NCI-H2196 (cell line): ENCODE measurements around the gene ZNF282.
"Not testable (repeated sequence)": the region's sequence is repeated elsewhere in the genome, so short reads cannot be mapped to it uniquely, and the experiment has no call there.

Experiments
- DNase-seq: peaks from one replicate; lab custom pipeline; 2025; ENCODE audit not compliant: unreplicated experiment; lab: John Stamatoyannopoulos, UW

The ZNF282 gene

DNA sequence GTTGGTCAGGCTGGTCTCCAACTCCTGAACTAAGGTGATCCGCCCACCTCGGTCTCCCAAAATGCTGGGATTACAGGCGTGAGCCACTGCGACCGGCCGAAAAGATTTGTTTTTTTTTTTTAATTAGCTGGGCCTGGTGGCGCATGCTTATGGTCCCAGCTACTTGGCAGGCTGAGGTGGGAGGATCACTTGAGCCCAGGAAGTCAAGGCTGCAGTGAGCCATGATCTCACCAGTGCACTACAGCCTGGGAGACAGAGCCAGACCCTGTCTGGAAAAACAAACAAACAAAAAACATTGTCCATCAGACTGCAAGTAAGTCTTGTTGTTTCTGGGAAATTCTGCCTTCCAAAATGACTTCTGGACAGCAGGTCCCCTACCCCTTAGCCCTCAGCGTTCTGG is 27.8 kb downstream of the ZNF282 start:
- no peak for DNase-seq

DNA sequence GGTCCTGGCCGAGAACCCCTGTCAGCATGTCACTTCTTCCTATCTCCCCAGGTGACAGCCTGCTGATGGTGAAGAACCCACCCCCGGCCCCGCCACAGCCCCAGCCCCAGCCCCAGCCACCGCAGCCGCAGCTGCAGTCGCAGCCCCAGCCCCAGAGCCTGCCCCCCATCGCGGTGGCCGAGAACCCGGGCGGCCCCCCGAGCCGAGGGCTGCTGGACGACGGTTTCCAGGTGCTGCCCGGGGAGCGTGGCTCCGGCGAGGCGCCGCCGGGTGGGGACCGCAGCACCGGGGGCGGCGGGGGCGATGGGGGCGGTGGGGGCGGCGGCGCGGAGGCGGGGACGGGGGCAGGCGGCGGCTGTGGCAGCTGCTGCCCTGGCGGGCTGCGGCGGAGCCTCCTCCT is 28.4 kb downstream of the ZNF282 start:
- no peak for DNase-seq

DNA sequence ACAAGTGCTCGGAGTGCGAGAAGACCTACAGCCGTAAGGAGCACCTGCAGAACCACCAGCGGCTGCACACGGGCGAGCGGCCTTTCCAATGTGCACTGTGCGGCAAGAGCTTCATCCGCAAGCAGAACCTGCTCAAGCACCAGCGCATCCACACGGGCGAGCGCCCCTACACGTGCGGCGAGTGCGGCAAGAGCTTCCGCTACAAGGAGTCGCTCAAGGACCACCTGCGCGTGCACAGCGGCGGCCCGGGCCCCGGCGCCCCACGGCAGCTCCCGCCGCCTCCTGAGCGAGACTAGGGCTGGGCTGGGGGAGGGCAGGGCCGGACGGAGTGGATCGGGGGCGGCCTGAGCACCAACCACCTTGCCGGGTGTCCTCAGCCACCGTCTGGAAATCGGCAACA is 29.0 kb downstream of the ZNF282 start:
- no peak for DNase-seq

DNA sequence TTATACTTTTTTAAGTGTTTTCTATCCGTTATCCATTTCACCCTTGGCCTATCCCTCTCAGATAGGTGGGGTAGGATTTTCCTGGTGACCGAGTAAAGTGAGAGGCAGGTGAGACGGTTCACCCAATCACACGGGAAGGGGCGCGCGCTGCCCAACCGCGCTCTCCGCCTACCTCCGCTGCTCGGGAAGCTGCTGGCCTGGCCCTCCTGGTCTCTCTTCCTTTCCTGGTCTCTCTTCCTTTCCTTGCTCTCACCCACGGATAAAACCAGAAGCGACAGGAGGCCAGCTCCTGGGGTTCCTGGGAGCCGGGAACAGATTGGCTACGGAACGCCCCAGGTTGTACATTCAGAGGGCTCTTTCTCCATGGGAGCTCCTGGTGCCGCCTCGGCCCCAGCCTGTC is 29.8 kb downstream of the ZNF282 start:
- no peak for DNase-seq

DNA sequence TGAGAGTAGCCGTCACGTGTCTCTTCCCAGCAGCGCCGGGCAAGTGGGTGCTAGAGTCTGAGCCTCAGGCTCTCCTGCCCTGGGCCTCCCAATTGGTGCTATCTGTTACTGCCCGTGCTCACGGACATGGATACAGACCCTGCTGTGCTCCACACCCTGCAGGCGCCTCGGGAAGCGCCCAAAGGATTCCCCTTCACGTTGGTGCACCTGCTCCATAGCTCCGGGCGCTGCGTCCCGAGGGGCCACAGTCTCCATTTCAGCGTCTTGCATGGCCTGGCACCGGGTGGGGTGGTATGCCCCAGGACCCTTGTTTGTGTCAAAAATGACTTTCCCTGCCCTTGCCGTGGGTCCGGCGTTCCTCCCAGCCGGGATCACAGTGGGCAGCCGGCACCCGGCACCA is 30.3 kb downstream of the ZNF282 start:
- DNase-seq, result no peak

DNA sequence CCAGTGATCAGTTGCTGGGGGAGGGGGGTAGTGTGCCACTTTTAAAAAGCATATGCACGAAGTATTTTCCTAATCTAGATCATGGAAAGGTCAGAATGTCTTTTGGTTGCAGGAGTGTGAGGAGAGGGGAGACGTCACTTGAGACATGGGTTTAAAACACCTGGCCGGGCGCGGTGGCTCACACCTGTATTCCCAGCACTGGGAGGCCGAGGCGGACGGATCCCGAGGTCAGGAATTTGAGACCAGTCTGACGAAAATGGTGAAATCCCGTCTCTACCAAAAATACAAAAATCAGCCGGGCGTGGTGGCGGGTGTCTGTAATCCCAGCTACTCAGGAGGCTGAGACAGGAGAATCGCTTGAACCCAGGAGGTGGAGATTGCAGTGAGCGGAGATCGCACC is 31.0 kb downstream of the ZNF282 start:
- not testable (repeated sequence) for DNase-seq

DNA sequence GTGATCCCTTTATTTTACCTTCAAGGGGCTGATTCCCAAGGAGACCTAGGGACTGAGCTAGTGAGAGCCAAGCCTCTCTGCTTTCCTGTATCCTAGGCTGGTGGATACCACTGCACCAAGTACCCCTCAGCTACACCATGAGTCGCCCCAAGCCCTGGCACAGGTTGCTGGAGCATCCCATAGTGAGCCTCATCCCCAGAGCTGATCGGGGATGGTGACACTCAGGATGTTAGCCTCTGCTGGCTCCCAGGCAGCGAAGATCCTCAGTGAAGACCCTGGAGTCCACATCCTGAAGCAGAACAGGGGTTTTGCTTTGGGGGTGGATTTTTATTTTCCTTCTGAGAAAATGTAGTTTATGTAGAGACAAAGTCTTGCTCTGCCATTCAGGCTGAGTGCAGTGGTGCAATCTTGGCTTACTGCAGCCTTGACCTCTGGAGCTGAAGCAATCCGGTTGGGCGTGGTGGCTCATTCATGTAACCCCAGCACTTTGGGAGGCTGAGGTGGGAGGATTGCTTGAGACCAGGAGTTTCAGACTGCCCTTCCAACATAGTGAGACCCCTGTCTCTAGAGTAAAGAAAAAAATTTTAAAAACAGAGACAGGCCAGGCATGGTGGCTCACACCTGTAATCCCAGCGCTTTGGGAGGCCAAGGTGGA is 31.6 kb downstream of the ZNF282 start:
- no peak for DNase-seq

DNA sequence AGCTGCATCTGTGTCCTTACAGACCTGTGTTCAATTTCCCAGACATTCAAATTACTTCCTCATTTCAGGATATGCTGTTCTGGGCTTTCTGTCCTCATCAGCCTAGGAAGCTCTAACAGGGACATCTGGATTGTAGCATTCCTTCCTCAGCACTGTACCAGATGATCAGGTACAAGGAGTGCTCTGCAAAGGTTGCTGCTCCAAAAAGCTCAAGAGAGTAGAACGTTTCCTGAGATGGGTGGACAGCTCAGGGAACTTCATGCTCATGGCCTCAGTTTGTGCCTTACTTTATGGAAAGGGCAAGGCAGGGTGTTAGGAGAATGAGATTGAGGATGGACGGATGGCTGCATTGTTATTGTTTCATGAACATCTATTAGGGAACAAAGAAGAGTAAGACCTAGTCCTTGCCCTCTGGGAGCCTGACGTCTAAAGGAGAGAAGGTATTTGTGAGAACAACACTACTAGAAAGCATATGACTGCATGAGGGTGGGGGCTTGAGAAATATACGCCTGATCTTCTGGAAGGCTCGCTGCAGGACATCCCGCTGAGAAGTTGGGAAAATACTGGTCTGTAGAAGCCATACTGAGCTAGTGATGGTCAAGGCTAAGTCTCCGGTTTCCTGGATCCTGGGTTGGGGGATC is 33.6 kb downstream of the ZNF282 start:
- DNase-seq, result no peak

DNA sequence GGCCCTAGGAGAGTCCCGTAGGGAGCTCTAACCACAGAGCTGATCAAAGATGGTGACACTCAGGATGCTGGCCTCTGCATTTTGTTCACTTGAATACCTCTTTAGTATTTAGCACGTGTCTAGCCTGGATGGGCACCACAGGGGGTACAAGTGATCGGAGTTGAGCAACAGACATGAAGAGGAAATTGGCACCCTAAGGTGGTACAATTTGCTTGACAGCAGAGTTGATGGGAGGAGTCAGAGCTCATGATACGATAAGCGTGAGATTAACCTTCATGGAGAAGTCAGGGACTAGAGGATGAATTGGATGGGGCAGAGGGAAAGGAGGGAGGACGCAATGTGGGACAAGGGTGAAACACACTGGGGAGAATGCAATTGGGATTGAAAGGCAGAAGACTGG is 34.2 kb downstream of the ZNF282 start:
- no peak for DNase-seq

DNA sequence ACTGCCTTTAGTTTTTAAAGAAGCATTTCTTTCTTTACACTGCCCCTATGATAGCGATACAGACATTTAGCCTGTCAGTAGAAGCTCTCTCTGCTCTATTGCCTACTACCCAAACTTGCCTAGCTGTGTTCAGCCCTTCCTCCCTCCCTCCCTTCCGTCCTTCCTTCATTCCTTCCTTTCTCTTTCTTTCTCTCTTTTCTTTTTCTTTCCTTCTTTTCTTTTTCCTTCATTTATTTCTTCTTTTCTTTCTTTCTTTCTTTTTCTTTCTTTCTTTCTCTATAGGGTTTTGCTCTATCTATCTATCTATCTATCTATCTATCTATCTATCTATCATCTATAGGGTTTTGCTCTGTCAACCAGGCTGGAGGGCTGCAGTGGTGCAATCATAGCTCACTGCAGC is 37.0 kb downstream of the ZNF282 start:
- DNase-seq, result no peak

DNA sequence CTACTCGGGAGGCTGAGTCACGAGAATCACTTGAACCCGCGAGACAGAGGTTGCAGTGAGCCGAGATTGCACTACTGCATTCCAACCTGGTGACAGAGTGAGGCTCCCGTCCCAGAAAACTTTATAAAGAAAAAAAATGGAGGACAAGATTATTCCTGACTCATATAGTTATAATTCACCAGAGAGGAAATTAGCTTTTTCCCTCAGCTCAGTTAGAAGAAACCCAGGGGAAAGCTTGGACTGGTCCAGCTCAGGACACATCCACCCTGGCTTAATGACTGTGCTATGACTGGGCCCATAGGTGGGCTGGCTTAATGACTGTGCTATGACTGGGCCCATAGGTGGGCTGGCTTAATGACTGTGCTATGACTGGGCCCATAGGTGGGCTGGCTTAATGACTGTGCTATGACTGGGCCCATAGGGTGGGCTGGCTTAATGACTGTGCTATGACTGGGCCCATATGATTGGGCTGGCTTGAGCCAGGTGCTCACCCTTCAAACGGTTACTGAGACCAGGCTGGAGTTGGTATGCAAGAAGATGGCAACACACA is 38.4 kb downstream of the ZNF282 start:
- DNase-seq, result not testable (repeated sequence)

DNA sequence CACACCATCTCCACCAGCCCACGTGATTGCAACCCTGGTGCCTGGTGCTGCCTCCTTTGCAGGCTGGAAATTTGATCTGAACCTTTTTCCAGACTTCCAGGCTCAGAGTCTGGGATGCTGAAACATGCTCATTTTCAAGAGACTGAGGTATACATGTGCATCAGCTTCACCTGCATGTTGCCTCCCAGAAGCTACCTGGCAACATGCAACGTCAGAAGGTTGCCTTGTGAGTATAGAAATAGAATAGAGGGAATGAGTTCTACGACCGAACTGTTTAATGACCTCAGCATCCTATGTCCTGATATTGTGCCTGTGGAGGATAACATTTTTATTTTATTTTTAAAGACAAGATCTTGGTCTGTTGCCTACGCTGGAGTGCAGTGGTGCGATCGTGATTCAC is 42.2 kb downstream of the ZNF282 start:
- no peak for DNase-seq

DNA sequence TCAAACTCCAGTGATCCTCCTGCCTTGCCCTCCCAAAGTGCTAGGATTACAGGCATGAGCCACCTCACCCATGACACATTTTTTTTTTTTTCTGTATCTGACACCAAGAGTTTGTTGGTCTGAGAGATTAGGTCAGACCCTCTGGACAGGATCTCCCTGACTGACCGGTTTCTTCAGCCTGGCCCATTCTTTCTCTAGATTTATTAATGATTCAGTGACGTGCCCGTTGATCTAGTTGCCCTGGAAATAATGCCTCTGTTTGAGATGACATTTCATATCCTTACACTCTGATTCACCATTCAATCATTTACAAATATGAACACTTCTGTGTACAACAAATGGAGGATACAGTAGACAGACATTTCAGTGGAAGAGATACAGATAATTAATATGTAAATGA is 42.7 kb downstream of the ZNF282 start:
- no peak for DNase-seq

DNA sequence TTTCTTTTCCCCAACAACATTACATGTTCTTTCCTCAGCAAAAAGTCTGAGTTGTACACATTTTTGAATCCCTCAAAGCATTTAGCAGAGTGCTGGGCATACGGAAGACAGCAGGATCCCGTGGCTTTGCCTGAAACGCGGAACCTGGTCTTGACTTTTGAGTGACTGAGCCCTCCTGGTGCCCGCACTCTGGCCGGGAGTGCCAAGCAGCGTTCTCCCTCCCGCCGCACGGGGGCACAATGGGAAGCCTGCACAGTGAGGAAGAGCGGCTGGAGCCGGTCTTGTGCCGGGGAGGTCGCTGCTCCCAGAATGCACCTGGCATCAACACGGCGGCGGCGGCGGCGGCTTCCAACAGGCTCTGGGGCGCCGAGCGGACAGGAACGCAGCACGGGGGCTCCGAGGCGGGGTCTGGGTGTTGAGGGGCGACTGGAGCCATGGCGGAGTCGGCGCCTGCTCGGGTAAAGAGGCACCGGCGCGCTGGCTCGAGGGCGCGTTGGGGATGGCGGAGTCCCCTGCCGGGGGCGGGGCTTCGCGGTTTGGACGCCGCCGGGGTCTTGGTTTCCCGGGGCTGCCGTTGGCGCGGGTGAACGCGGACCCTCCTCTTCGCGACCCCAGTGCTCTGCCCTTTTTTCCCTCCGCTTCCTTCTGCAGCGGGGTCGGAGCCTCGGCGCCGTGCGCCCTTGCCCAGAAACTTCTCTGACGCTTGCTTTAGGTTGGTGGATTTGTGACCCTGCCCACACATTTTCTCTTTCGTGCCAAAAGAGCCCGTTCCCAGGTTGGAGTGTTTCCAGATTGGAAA is 44.2 kb downstream of the ZNF282 start, which contains the start of gene ZNF212:
ZNF212 (plus strand) TSS at position 307 of the 799 bp plus-strand sequence; CDS start at position 435, 128 bp downstream.
- peak; percentile 88 for DNase-seq

DNA sequence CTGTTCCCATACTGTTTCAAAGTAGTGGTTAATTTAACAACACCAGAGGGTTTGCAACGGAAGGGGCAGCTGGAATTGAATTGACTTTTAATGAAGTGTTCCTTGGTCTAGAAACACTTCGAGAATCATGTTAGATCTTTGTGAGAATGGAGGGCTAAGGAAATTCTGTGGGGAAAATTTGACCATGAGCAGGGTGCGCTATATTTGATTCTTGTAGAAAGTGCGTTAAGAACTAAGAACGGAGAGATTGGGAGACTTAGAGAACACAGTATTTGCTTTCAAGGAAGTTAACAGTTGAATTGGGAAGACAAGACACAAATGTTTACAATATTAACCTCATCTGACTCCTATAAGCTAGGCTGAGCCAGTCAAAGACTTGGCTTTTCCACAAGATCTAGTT is 45.3 kb downstream of the ZNF282 start:
- no peak for DNase-seq

DNA sequence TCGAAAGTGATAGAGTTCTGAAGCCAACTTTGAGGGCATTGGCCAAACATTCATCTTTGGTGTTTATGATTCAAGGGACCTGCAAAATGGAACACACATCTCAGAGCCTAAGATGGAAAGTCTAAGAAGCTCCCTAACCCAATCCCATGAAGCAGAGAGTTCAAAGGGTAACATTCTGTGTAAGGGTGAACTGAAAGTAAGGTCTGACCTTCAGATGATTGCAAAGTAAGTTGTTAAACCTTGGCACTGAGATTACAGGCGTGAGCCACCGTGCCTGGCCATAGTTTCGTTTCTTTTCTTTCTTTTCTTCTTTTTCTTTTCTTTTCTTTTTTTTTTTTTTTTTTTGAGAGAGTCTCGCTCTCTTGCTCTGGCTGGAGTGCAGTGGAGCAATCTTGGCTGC is 46.4 kb downstream of the ZNF282 start:
- no peak for DNase-seq

DNA sequence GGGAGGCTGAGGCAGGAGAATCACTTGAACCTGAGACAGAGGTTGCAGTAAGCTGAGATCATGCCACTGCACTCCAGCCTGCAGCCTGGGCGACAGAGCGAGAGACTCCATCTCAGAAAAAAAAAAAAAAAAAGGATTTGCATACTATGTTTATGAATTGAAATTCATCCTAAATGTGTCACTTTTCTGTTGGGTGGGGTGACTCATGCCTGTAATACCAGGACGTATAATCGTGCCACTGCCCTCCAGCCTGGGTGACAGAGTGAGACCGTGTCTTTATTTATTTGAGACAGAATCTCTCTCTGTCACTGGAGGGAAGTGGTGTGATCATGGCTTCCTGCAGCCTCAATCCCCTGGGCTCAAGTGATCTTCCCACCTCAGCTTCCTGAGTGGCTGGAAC is 49.9 kb downstream of the ZNF282 start:
- no peak for DNase-seq

DNA sequence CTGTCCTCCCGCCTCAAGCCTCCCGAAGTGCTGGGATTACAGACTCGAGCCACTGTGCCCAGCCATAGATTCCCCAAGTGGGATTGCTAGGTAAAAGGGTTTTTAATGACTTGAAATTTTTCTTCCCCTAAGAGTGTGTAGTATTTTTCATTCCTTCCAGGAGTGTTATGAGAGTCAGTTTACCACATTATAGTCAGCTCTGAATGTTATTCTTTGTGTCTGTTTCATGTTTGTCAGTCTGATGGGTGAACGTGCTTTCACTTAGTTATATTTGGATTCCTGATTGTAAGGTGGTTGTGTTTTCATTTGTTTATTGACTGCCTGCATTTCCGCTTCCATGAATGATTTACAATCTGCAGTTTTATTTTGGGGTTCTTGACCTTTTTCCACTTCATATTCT is 50.4 kb downstream of the ZNF282 start:
- no peak for DNase-seq

DNA sequence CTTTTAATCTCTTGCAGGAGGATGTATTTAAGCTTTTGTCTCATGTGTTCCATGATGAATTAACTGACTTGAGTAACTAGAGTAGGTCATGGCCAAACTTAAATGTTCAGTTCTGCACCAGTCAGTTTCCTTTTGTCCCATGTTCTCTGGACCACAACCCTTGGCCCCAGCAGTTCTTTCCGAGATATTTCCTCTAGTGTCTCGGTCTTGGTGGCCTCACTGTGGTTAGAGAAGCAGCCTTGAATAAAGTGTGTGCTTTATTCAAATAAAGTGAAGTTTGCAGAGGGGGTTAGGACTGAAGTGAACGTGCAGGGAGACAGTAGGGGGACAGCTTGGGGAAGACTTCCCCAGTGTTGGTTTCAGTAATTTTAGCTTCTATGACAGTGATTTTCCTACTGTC is 53.4 kb downstream of the ZNF282 start:
- DNase-seq, result no peak

DNA sequence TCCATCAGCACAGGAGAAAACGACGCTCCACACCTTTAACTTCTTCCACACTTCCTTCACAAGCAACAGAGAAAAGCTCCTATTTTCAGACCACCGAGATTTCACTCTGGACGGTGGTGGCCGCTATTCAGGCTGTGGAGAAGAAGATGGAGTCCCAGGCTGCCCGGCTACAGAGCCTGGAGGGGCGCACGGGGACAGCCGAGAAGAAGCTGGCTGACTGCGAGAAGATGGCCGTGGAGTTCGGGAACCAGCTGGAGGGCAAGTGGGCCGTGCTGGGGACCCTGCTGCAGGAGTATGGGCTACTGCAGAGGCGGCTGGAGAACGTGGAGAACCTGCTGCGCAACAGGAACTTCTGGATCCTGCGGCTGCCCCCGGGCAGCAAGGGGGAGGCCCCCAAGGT is 54.8 kb downstream of the ZNF282 start:
- DNase-seq, result not testable (repeated sequence)

DNA sequence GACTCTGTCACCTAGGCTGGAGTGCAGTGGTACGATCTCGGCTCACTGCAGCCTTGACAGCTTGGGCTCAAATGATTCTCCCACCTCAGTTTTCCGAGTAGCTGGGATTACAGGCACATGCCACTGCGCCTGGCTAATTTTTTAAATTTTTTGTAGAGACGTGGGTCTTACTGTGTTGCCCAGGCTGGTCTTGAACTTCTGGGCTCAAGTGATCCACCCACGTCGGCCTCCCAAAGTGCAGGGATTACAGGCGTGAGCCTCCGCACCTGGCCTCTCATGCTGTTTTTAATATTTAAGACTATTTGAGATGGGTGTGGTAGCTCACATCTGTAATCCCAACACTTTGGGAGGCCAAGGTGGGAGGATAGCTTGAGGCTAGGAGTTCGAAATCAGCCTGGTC is 56.2 kb downstream of the ZNF282 start:
- not testable (repeated sequence) for DNase-seq

DNA sequence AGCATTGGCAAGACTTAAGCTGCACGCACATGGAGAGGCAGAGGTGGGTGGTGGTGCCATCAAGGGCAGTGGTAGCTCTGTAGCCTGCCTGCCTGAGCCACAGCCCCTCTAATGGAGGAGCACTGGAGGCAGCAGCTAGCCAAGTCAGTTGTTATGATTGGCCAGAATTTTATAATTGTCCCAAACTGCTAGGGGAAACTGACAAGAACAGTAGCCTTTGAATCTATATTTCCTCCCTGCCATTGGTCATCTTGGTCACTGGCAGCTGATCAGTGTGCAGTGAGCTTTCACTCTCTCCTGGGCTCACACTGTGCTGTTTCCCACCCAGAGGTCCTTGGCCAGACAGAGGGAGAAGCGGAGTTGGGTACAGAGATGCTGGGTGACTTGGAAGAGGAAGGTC is 57.0 kb downstream of the ZNF282 start:
- no peak for DNase-seq
